B cell (primary cell): Measurements from ENCODE around the gene MEGF11. TPM values are rescaled to one million over a fixed set of nuclear protein-coding genes. Genes with fewer than 3 reads are reported as not detected.

Experiments used
- ATAC-seq: fragments of 200-7000 bp; cut with Tn5 transposase; one replicate; pipeline ENCODE4 v1.10.0; 2021; ENCODE audit warnings: low read depth, mild to moderate bottlenecking, moderate number of reproducible peaks, moderate library complexity
- CTCF ChIA-PET: fragments of 350-600 bp; sonication (Branson Sonifier 250); formaldehyde crosslinking; loops from one replicate; lab custom pipeline; 2021; ENCODE audit warnings: antibody characterized with exemption, inconsistent platforms; lab: Charles Lee
- POLR2A ChIA-PET: fragments of 350-600 bp; sonication (Branson Sonifier 250); formaldehyde crosslinking; loops from one replicate; lab custom pipeline; 2021; ENCODE audit warnings: antibody characterized with exemption; lab: Charles Lee
- DNase-seq: peaks from one replicate; pipeline ENCODE4 v3.0.0; 2013
- H2AFZ ChIP-seq: 2 replicates; pipeline ENCODE4 v1.6.1; 2012; ENCODE audit warnings: mild to moderate bottlenecking, low read depth, low read length; ENCODE audit not compliant: insufficient read depth, poor library complexity, severe bottlenecking
- H3K27ac ChIP-seq, 2 donors: 1 replicate in 1 of 2; 2 replicates in 1 of 2; pipeline ENCODE4 v1.5.1; 2012 to 2013; ENCODE audit warnings: low read length in 2 of 2, mild to moderate bottlenecking in 2 of 2, moderate library complexity in 1 of 2
- H3K27me3 ChIP-seq, 4 experiments: fragments of 200-600 bp in 1 of 4; sonication (generic) in 1 of 4; replicated peaks in 1 of 4; 1 replicate in 2 of 4; 2 replicates in 2 of 4; pipeline versions ENCODE4 v1.6.1 to v1.7.0; 2013 to 2016; ENCODE audit warnings: low read length in 3 of 4, mild to moderate bottlenecking in 2 of 4, mixed read lengths in 1 of 4, moderate library complexity in 1 of 4; ENCODE audit not compliant: insufficient read depth in 4 of 4, control insufficient read depth in 3 of 4; ENCODE audit errors: control extremely low read depth in 1 of 4
- H3K36me3 ChIP-seq, 2 experiments: replicated peaks in 1 of 2; 1 replicate in 1 of 2; 2 replicates in 1 of 2; pipeline versions ENCODE4 v1.6.1 to v1.7.1; 2013; ENCODE audit warnings: low read length in 1 of 2; ENCODE audit not compliant: insufficient read depth in 2 of 2, control insufficient read depth in 1 of 2; ENCODE audit errors: control extremely low read depth in 1 of 2, extremely low read depth in 1 of 2
- H3K4me1 ChIP-seq, 2 donors: fragments of 200-600 bp in 1 of 2; sonication (generic) in 1 of 2; 1 replicate in 1 of 2; 2 replicates in 1 of 2; pipeline versions ENCODE4 v1.5.1 to v1.6.1; 2013 to 2017; ENCODE audit warnings: low read length in 2 of 2; ENCODE audit not compliant: control insufficient read depth in 2 of 2, insufficient read depth in 2 of 2
- H3K4me2 ChIP-seq: replicated peaks from 2 replicates; pipeline ENCODE3; 2012; ENCODE audit warnings: mild to moderate bottlenecking, low read depth, low read length; ENCODE audit not compliant: poor library complexity, severe bottlenecking
- H3K4me3 ChIP-seq, 5 experiments: fragments of 200-600 bp in 1 of 5; sonication (generic) in 1 of 5; 1 replicate in 3 of 5; 2 replicates in 2 of 5; pipeline versions ENCODE4 v1.5.1 to v1.7.0; 2011 to 2016; ENCODE audit warnings: low read length in 4 of 5, mild to moderate bottlenecking in 4 of 5, low read depth in 2 of 5, control low read depth in 1 of 5, moderate library complexity in 1 of 5; ENCODE audit not compliant: insufficient read depth in 1 of 5; ENCODE audit errors: control extremely low read depth in 1 of 5, extremely low read depth in 1 of 5
- H3K79me2 ChIP-seq: fragments of 200-600 bp; sonication (generic); one replicate; pipeline ENCODE4 v1.6.0; 2016; ENCODE audit warnings: low read length; ENCODE audit not compliant: control insufficient read depth, insufficient read depth
- H3K9ac ChIP-seq: fragments of 200-600 bp; sonication (generic); 2 replicates; pipeline ENCODE4 v1.6.1; 2017; ENCODE audit warnings: mild to moderate bottlenecking, low read length, moderate library complexity
- H3K9me3 ChIP-seq, 3 donors: one replicate each; pipeline versions ENCODE4 v1.6.1 to v1.7.1; 2013; ENCODE audit warnings: low read length in 2 of 3; ENCODE audit not compliant: control insufficient read depth in 2 of 3, insufficient read depth in 1 of 3; ENCODE audit errors: control extremely low read depth in 1 of 3
- H4K20me1 ChIP-seq: 2 replicates; pipeline ENCODE4 v1.6.0; 2012; ENCODE audit warnings: mild to moderate bottlenecking, low read length; ENCODE audit not compliant: insufficient read depth, control insufficient read depth, poor library complexity, severe bottlenecking
- H3K27ac Mint-ChIP-seq: one replicate; pipeline ENCODE4 v1.8.0; 2021; ENCODE audit warnings: mixed read lengths
- H3K27me3 Mint-ChIP-seq: one replicate; pipeline ENCODE4 v1.8.0; 2021; ENCODE audit warnings: mixed read lengths
- H3K4me1 Mint-ChIP-seq: one replicate; pipeline ENCODE4 v1.8.0; 2021; ENCODE audit warnings: mixed read lengths
- H3K4me3 Mint-ChIP-seq: one replicate; pipeline ENCODE4 v1.8.0; 2021; ENCODE audit warnings: mixed read lengths
- H3K9me3 Mint-ChIP-seq: one replicate; pipeline ENCODE4 v1.8.0; 2022; ENCODE audit warnings: mixed read lengths; ENCODE audit not compliant: insufficient read depth
- EZH2 ChIP-seq: IDR thresholded peaks from 2 replicates; pipeline ENCODE4 v1.6.1; 2012; ENCODE audit warnings: borderline replicate concordance, low read depth, mild to moderate bottlenecking, moderate library complexity, low read length; ENCODE audit not compliant: insufficient read depth, poor library complexity, severe bottlenecking
- WGBS: methylation state at CpG from one replicate; pipeline ENCODE4 v1.1.5; 2013; ENCODE audit warnings: missing lambda C conversion rate; ENCODE audit not compliant: insufficient coverage; 5-methylcytosine and 5-hydroxymethylcytosine counted together
- intact Hi-C: fragments of 100-400 bp; cut with micrococcal nuclease; formaldehyde crosslinking; loops from one replicate; pipeline ENCODE4 v1.10.0; 2022
- polyA plus RNA-seq: library from polyadenylated mRNA; depleted of rRNA; stranded (reverse); fragments of >200 nt; gene quantifications from 2 replicates; pipeline ENCODE4 v1.2.3, GENCODE V29; 2012
- total RNA-seq, 2 donors: library from RNA; stranded (reverse); fragments of 120-200 nt in 1 of 2; gene quantifications; 1 replicate in 1 of 2; 2 replicates in 1 of 2; pipeline versions ENCODE4 v1.2.3 to v1.2.4, GENCODE V29; 2013 to 2022
- TF ChIP-seq, protein P1 (sequence below): fragments of 200-600 bp; IDR thresholded peaks from one replicate; pipeline ENCODE4 v1.8.0; 2022; ENCODE audit warnings: antibody characterized with exemption, mild to moderate bottlenecking

MEGF11 gene
- total and polyA plus RNA-seq, 2 donors (not counting 1 experiment from before 2014, with no cell fraction given), result 0.04 to 0.34 TPM

DNA sequence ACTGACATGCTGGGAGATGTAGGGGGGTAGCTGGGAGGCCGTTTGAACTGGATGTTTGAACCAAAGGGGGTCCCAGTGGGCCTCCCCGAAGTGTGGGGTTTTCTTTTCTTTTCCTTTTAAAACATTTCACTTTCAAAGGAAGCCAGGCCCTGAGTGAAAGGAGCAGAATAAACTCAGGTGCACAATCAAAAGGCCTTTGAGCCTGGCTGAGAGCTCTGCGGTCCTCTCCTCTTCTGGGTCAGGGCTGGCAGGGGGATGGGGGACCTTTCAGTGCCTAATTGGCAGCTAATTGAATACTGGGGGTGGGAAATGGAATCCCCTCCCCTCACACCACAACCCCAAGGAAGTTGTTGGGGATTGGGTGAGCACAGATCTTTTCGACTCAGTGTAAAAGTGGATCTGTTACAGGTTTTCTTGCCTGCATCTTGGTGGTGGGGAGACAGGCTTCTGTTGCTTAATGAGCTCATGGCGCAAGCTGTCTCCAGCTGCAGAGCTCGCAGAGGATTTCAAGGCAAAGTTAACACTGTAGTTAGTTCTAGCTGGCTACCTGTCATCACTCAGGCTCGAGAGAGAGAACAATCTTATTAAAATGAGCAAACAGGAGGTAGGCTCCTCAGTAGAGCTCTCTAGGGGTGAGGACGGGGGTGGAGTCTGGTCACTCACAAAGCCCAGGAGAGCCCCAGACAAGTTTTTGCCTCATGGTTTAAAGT, 251.7 kb downstream of the MEGF11 start:
- Histone ChIP-seq H3K79me2 (no peaks in the 10 kb centered on the region), H3K36me3 (no peaks in the 10 kb centered on the region), H3K27ac (no peak overlapping the region), H3K4me3 (no peak overlapping the region), H3K9me3 (no peaks in the 10 kb centered on the region), H3K9ac (no peak overlapping the region), H3K27me3 (peaks cover 0 to 12% (median 2%) of the 10 kb centered on the region in 4 experiments), H4K20me1 (no peaks in the 10 kb centered on the region), H3K4me1 (no peaks in the 10 kb centered on the region), H3K4me2 (no peak overlapping the region), H2AFZ (no peak overlapping the region)
- H3K4me3 Mint-ChIP-seq, result no peak overlapping the region
- ChIA-PET CTCF (no interaction called here), POLR2A (no interaction called here)
- peaks cover 35% of the 10 kb centered on the region for H3K27me3 Mint-ChIP-seq
- WGBS, result 42% methylated on average over 3 of the region's 8 CpGs
- ATAC-seq (no peak), DNase-seq (no peak)
- H3K4me1 Mint-ChIP-seq, result no peaks in the 10 kb centered on the region
- no peaks in the 10 kb centered on the region for H3K9me3 Mint-ChIP-seq
- TF ChIP-seq, protein P1, sequence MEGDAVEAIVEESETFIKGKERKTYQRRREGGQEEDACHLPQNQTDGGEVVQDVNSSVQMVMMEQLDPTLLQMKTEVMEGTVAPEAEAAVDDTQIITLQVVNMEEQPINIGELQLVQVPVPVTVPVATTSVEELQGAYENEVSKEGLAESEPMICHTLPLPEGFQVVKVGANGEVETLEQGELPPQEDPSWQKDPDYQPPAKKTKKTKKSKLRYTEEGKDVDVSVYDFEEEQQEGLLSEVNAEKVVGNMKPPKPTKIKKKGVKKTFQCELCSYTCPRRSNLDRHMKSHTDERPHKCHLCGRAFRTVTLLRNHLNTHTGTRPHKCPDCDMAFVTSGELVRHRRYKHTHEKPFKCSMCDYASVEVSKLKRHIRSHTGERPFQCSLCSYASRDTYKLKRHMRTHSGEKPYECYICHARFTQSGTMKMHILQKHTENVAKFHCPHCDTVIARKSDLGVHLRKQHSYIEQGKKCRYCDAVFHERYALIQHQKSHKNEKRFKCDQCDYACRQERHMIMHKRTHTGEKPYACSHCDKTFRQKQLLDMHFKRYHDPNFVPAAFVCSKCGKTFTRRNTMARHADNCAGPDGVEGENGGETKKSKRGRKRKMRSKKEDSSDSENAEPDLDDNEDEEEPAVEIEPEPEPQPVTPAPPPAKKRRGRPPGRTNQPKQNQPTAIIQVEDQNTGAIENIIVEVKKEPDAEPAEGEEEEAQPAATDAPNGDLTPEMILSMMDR, result no peak
- TF ChIP-seq EZH2, result no peak
- intact Hi-C loops, result no loop called here
- H3K27ac Mint-ChIP-seq, result no peak overlapping the region

DNA sequence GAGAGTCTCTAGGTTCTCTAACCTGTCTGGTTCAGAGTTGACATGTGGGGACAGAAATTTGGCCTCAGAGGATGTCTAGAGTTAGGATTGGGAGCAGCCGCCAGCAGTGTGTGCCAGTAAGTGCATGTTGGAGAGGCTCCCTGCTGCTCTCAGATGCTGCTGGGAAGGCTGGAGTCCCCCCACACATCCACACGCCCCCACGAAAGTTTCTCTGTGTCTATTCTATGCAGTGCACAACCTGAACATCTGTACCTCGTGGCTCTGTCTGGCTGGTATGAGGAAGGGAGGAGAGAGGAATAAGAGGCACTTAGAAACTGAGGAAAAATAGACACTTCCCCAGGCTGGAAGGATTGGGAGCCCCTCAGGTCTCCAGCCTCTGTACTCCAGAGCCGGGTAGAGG, 252.5 kb downstream of the MEGF11 start:
- H3K4me3 Mint-ChIP-seq, result no peak overlapping the region
- H3K27ac ChIP-seq, result no peak overlapping the region
- no peak overlapping the region for H2AFZ ChIP-seq
- ChIA-PET CTCF (interaction anchor here (0.6 kb wide), 1 partner anchor 17 kb away, joined by 3 read pairs; no protein-coding TSS in a partner anchor), POLR2A (interaction anchor here (0.7 kb wide), 1 partner anchor 89 kb away, joined by 3 read pairs; no protein-coding TSS in a partner anchor)
- H3K36me3 ChIP-seq, result no peaks in the 10 kb centered on the region
- no peaks in the 10 kb centered on the region for H3K79me2 ChIP-seq
- H3K9me3 ChIP-seq, result no peaks in the 10 kb centered on the region
- TF ChIP-seq, protein P1, result no peak
- no peak for TF ChIP-seq EZH2
- H3K4me1 ChIP-seq, result no peaks in the 10 kb centered on the region
- no peak for ATAC-seq
- intact Hi-C loops, result no loop called here
- H4K20me1 ChIP-seq, result no peaks in the 10 kb centered on the region
- H3K27me3 ChIP-seq, result peaks cover 0 to 8% (median 1%) of the 10 kb centered on the region in 4 experiments
- H3K4me3 ChIP-seq, result no peak overlapping the region
- WGBS, result 51% methylated on average over 2 of the region's 5 CpGs
- no peak overlapping the region for H3K9ac ChIP-seq
- H3K27ac Mint-ChIP-seq, result no peak overlapping the region
- DNase-seq, result no peak
- H3K27me3 Mint-ChIP-seq, result peaks cover 34% of the 10 kb centered on the region
- H3K4me1 Mint-ChIP-seq, result no peaks in the 10 kb centered on the region
- H3K4me2 ChIP-seq, result no peak overlapping the region
- H3K9me3 Mint-ChIP-seq, result no peaks in the 10 kb centered on the region
